ENCODE results near the gene DCBLD2. TPM values are rescaled to one million over a fixed set of nuclear protein-coding genes. Genes with fewer than 3 reads are reported as not detected.

The DCBLD2 gene
- total RNA-seq, 1 experiment from 2014 or later = 48.0 TPM

DNA sequence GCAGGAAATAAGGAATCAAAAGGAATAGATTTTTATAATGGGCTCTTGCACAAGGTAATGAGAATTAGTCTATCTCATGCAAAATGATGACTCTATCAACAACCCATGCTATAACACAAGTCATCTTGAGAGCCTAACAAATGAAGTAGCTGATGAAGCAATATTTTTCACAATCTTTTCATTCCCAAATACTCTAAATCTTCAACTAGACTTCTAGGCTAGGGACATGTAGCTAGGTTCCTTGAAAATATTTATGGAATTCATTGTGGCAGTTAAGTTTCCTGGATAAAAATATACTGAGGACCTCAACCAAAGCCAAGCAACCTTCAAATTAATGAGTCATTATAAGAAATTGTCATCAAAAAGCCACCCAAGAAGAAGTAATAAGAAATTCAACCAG lies 55.4 kb downstream of the DCBLD2 start:
- no peak overlapping the region for H2AK5ac ChIP-seq (ENCODE audit: insufficient read length, low read length)

More for the DNA sequence above, 55.4 kb downstream of the DCBLD2 start:
- Histone ChIP-seq H3K56ac (ENCODE audit: insufficient read length, low read depth, low read length) (no peak overlapping the region), H2BK120ac (ENCODE audit: low read depth, low read length, poor library complexity, severe bottlenecking) (no peak overlapping the region), H3K27me3 (ENCODE audit: insufficient read depth, low read length) (no peaks in the 10 kb centered on the region), H4K91ac (ENCODE audit: insufficient read length, low read depth, low read length) (no peak overlapping the region), H3K9ac (ENCODE audit: extremely low read depth, insufficient read length, low read length) (no peak overlapping the region), H3T11ph (ENCODE audit: low read length) (no peak overlapping the region), H4K5ac (ENCODE audit: insufficient read length, low read depth, low read length) (no peak overlapping the region), H2BK20ac (ENCODE audit: low read depth, low read length, poor library complexity, severe bottlenecking) (no peak overlapping the region), H3K9me3 (ENCODE audit: control insufficient read depth, low read depth, low read length) (no peaks in the 10 kb centered on the region), H3K79me2 (ENCODE audit: insufficient read depth, low read length) (no peaks in the 10 kb centered on the region), H3K23ac (ENCODE audit: insufficient read length, low read depth, low read length) (no peak overlapping the region), H4K8ac (replicated peaks; ENCODE audit: insufficient read length, low read depth, low read length) (no peak overlapping the region), H3K27ac (ENCODE audit: insufficient read length, low read depth, low read length) (no peak overlapping the region), H3K18ac (ENCODE audit: insufficient read length, low read depth, low read length) (no peak overlapping the region), H4K20me1 (ENCODE audit: control insufficient read depth, insufficient read depth, insufficient read length) (no peaks in the 10 kb centered on the region), H2AFZ (ENCODE audit: low read length) (no peak overlapping the region), H2BK12ac (ENCODE audit: insufficient read length, low read depth, low read length) (no peak overlapping the region), H2BK5ac (ENCODE audit: insufficient read length, low read length) (no peak overlapping the region), H3K14ac (ENCODE audit: insufficient read depth, low read length) (no peak overlapping the region), H3K4me2 (ENCODE audit: insufficient read depth, insufficient read length, low read length) (no peak overlapping the region), H3K23me2 (ENCODE audit: insufficient read length, low read depth, low read length, poor library complexity, severe bottlenecking) (no peaks in the 10 kb centered on the region), H3K79me1 (ENCODE audit: insufficient read depth, low read depth, low read length, poor library complexity, severe bottlenecking) (no peaks in the 10 kb centered on the region), H3K4me1 (ENCODE audit: insufficient read depth, low read length) (no peaks in the 10 kb centered on the region), H2BK15ac (ENCODE audit: low read depth, low read length) (no peak overlapping the region), H3K4ac (ENCODE audit: low read depth, low read length) (no peak overlapping the region)
- H3K4me3 Mint-ChIP-seq = no peak overlapping the region
- TF ChIP-seq, protein P1, sequence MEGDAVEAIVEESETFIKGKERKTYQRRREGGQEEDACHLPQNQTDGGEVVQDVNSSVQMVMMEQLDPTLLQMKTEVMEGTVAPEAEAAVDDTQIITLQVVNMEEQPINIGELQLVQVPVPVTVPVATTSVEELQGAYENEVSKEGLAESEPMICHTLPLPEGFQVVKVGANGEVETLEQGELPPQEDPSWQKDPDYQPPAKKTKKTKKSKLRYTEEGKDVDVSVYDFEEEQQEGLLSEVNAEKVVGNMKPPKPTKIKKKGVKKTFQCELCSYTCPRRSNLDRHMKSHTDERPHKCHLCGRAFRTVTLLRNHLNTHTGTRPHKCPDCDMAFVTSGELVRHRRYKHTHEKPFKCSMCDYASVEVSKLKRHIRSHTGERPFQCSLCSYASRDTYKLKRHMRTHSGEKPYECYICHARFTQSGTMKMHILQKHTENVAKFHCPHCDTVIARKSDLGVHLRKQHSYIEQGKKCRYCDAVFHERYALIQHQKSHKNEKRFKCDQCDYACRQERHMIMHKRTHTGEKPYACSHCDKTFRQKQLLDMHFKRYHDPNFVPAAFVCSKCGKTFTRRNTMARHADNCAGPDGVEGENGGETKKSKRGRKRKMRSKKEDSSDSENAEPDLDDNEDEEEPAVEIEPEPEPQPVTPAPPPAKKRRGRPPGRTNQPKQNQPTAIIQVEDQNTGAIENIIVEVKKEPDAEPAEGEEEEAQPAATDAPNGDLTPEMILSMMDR (conservative IDR thresholded peaks at IDR 0.05) = no peak
- H3K36me3 Mint-ChIP-seq (ENCODE audit: insufficient read depth in 1 of 3, low read depth in 3 of 3) = peaks cover 13 to 25% (median 13%) of the 10 kb centered on the region in 3 experiments
- H3K4me1 Mint-ChIP-seq = peaks cover 3% of the 10 kb centered on the region in 2 experiments; a peak in 2 of 4 replicates
- H3K27me3 Mint-ChIP-seq (ENCODE audit: low read depth) = no peaks in the 10 kb centered on the region
- H3K27ac Mint-ChIP-seq = no peak overlapping the region
- no peak for DNase-seq
- H3K9me3 Mint-ChIP-seq = peaks cover 0 to 7% of the 10 kb centered on the region in 2 experiments; a peak in 2 of 5 replicates
